Mesothelial cell of epicardium (in vitro differentiated cells): ENCODE results near the gene BNIP5. TPM values are rescaled to one million over a fixed set of nuclear protein-coding genes. Genes with fewer than 3 reads are reported as not detected.

Source experiments
- DNase-seq, 2 experiments: peaks; one replicate each; pipeline ENCODE4 v3.0.0; 2021; ENCODE audit warnings: low spot score in 2 of 2; ENCODE audit not compliant: unreplicated experiment in 2 of 2
- H3K27ac Mint-ChIP-seq: 2 replicates; pipeline ENCODE4 v1.8.0; 2021; ENCODE audit warnings: mixed read lengths
- H3K27me3 Mint-ChIP-seq: 2 replicates; pipeline ENCODE4 v1.8.0; 2021; ENCODE audit warnings: low read depth, mixed read lengths
- H3K36me3 Mint-ChIP-seq: 2 replicates; pipeline ENCODE4 v1.8.0; 2021; ENCODE audit warnings: mixed read lengths
- H3K4me1 Mint-ChIP-seq: 2 replicates; pipeline ENCODE4 v1.8.0; 2021; ENCODE audit warnings: mixed read lengths
- H3K4me3 Mint-ChIP-seq: 2 replicates; pipeline ENCODE4 v1.8.0; 2021; ENCODE audit warnings: mild to moderate bottlenecking, moderate library complexity, mixed read lengths
- H3K9me3 Mint-ChIP-seq: 2 replicates; pipeline ENCODE4 v1.8.0; 2021; ENCODE audit warnings: mixed read lengths
- CTCF ChIP-seq: fragments of 200-600 bp; sonication (generic); IDR thresholded peaks from one replicate; pipeline ENCODE4 v1.5.0; 2021; ENCODE audit warnings: antibody characterized with exemption; ENCODE audit not compliant: unreplicated experiment
- total RNA-seq: library from RNA; stranded (reverse); gene quantifications from 3 replicates; pipeline ENCODE4 v1.2.1, GENCODE V29; 2021

BNIP5 gene
- total RNA-seq, 1 donor from 2014 or later: not detected

- Mint-ChIP-seq H3K27me3 (peaks cover 22% of the 10 kb centered on the region), H3K4me1 (no peaks in the 10 kb centered on the region), H3K4me3 (no peak overlapping the region), H3K27ac (no peak overlapping the region), H3K36me3 (no peaks in the 10 kb centered on the region), H3K9me3 (no peaks in the 10 kb centered on the region)
- DNase-seq: no peak
- no peak for TF ChIP-seq CTCF
These were observed 47.3 kb downstream of the BNIP5 start for GRCh38 chr6:36289281-36289878.

DNA sequence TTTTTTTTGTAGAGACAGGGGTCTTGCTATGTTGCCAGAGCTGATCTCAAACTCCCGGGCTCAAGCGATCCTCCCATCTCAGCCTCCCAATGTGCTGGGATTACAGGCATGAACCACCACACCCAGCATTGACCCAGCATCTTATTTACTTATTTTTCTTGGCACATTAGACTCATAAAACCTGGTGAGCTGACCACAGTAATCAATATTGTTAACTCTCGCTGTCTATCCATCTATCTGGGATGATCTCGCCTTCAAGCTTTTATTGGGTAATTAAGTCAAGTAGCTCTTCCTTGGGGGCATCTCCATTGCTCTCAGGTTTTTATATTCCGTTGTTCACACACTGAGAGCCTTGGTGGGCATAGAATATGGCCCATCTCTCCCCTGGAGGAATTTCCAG lies 49.8 kb downstream of the BNIP5 start:
- no peak for TF ChIP-seq CTCF
- H3K36me3 Mint-ChIP-seq: no peaks in the 10 kb centered on the region
- H3K9me3 Mint-ChIP-seq: peaks cover 3% of the 10 kb centered on the region
- no peaks in the 10 kb centered on the region for H3K4me1 Mint-ChIP-seq
- H3K27me3 Mint-ChIP-seq: peaks cover 44% of the 10 kb centered on the region
- H3K27ac Mint-ChIP-seq: no peak overlapping the region
- H3K4me3 Mint-ChIP-seq: no peak overlapping the region
- no peak for DNase-seq

- H3K9me3 Mint-ChIP-seq: peaks cover 3% of the 10 kb centered on the region
- H3K36me3 Mint-ChIP-seq: no peaks in the 10 kb centered on the region
- DNase-seq: no peak
- H3K27ac Mint-ChIP-seq: no peak overlapping the region
- no peaks in the 10 kb centered on the region for H3K4me1 Mint-ChIP-seq
- no peak for TF ChIP-seq CTCF
- H3K27me3 Mint-ChIP-seq: peaks cover 55% of the 10 kb centered on the region
- no peak overlapping the region for H3K4me3 Mint-ChIP-seq
These were observed 50.9 kb downstream of the BNIP5 start for GRCh38 chr6:36285797-36286196.

- Mint-ChIP-seq H3K27ac (no peak overlapping the region), H3K4me1 (no peaks in the 10 kb centered on the region), H3K9me3 (peaks cover 3% of the 10 kb centered on the region), H3K4me3 (no peak overlapping the region), H3K36me3 (no peaks in the 10 kb centered on the region), H3K27me3 (peaks cover 57% of the 10 kb centered on the region)
- TF ChIP-seq CTCF: no peak
- no peak for DNase-seq
These were observed 51.5 kb downstream of the BNIP5 start for GRCh38 chr6:36285187-36285671.

DNA sequence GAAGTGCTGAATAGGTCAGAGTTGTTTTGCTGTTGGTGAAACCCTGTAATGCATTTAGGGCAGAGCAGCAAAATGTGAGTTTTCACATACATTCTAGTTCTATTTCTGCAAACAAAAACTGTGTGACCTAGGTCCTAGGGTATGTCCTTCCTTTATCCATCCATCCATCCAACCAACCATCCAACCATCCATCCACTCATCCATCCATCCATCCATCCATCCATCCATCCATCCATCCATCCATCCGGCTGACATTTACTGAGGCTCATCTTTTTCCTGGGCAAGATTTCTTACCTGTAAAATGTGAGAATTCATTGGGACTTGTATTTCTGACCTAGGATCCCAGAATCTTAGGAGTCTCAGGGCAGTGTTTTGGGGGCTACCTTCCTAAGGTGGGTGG lies 52.3 kb downstream of the BNIP5 start:
- H3K4me1 Mint-ChIP-seq: no peaks in the 10 kb centered on the region
- H3K27ac Mint-ChIP-seq: no peak overlapping the region
- no peak for TF ChIP-seq CTCF
- H3K9me3 Mint-ChIP-seq: peaks cover 3% of the 10 kb centered on the region
- H3K36me3 Mint-ChIP-seq: no peaks in the 10 kb centered on the region
- H3K27me3 Mint-ChIP-seq: peaks cover 61% of the 10 kb centered on the region
- H3K4me3 Mint-ChIP-seq: no peak overlapping the region
- no peak for DNase-seq
